ENCODE measurements around the gene CD9.

CD9 gene

GRCh38 chr12:6282453-6282840 is 82.2 kb downstream of the CD9 start:
- H3K4me3 ChIP-seq (ENCODE audit: low read depth, low read length): no peak overlapping the region
- DNase-seq (ENCODE audit: low read depth): no peak

GRCh38 chr12:6284273-6284672 is 84.1 kb downstream of the CD9 start:
- TF ChIP-seq CTCF (conservative IDR thresholded peaks at IDR 0.05; ENCODE audit: low read depth, low read length): no peak
- no peak for DNase-seq (ENCODE audit: low read depth)
- no peak overlapping the region for H3K4me3 ChIP-seq (ENCODE audit: low read depth, low read length)

More at GRCh38 chr12:6282453-6282840, 82.2 kb downstream of the CD9 start:
- no peak for TF ChIP-seq CTCF (conservative IDR thresholded peaks at IDR 0.05; ENCODE audit: low read depth, low read length)

- TF ChIP-seq CTCF (conservative IDR thresholded peaks at IDR 0.05; ENCODE audit: low read depth, low read length): peak; percentile 97
- peak; percentile 82 for DNase-seq (ENCODE audit: low read depth)
- no peak overlapping the region for H3K4me3 ChIP-seq (ENCODE audit: low read depth, low read length)
Observed at GRCh38 chr12:6285063-6285477, 84.9 kb downstream of the CD9 start.

GRCh38 chr12:6285532-6286306 is 85.5 kb downstream of the CD9 start:
- peak; percentile 43 for DNase-seq (ENCODE audit: low read depth)
- no peak for TF ChIP-seq CTCF (conservative IDR thresholded peaks at IDR 0.05; ENCODE audit: low read depth, low read length)
- no peak overlapping the region for H3K4me3 ChIP-seq (ENCODE audit: low read depth, low read length)
